Measurements from ENCODE around the gene UBA1. TPM values are rescaled to one million over a fixed set of nuclear protein-coding genes. Genes with fewer than 3 reads are reported as not detected.

UBA1 gene
- total and polyA plus RNA-seq, 10 donors = 57.7 to 207 (median 191) TPM

GRCh38 chrX:47202316-47202715, 8.7 kb downstream of the UBA1 start:
- TF ChIP-seq POLR2AphosphoS5 (IDR thresholded peaks at IDR 0.05) = peak in 1 of 3 donors; percentile 22
- TF ChIP-seq CTCF (IDR thresholded peaks at IDR 0.05 in 8 of 11, conservative IDR thresholded peaks at IDR 0.05 in 3 of 11) = no peak
- TF ChIP-seq POLR2A (IDR thresholded peaks at IDR 0.05) = no peak
- DNase-seq = no peak
- H3K27ac ChIP-seq = no peak overlapping the region
- no peaks in the 10 kb centered on the region for H3K9me3 ChIP-seq
- H3K36me3 ChIP-seq = peaks cover 12 to 100% (median 95%) of the 10 kb centered on the region in 6 donors
- peaks cover 2 to 21% (median 12%) of the 10 kb centered on the region in 6 donors for H3K4me1 ChIP-seq
- H3K27me3 ChIP-seq (replicated peaks in 1 of 7) = no peaks in the 10 kb centered on the region
- 93 to 96% (median 95%) methylated on average over 4 to 11 of the region's 11 CpGs for WGBS, 5 donors
- intact Hi-C loops (cut with DNase I; ENCODE audit: low total_unique reads) = no loop called here
- H3K4me3 ChIP-seq = no peak overlapping the region

GRCh38 chrX:47202877-47203276, 9.2 kb downstream of the UBA1 start:
- 70 to 91% (median 80%) methylated on average over 4 of the region's 4 CpGs; no CpG with 5 or more reads in 1 of the 5 donors for WGBS, 5 donors
- TF ChIP-seq CTCF (IDR thresholded peaks at IDR 0.05 in 8 of 11, conservative IDR thresholded peaks at IDR 0.05 in 3 of 11) (no peak), POLR2A (IDR thresholded peaks at IDR 0.05) (no peak), POLR2AphosphoS5 (IDR thresholded peaks at IDR 0.05) (peak in 1 of 3 donors; percentile 2)
- intact Hi-C loops (cut with DNase I; ENCODE audit: low total_unique reads) = no loop called here
- peaks cover 14 to 100% (median 99%) of the 10 kb centered on the region in 6 donors for H3K36me3 ChIP-seq
- H3K27me3 ChIP-seq (replicated peaks in 1 of 7) = no peaks in the 10 kb centered on the region
- H3K9me3 ChIP-seq = no peaks in the 10 kb centered on the region
- no peak overlapping the region for H3K27ac ChIP-seq
- peak; percentile 41 for DNase-seq
- H3K4me1 ChIP-seq = peaks cover 0 to 15% (median 7%) of the 10 kb centered on the region in 6 donors
- no peak overlapping the region for H3K4me3 ChIP-seq

GRCh38 chrX:47204970-47205369, 11.3 kb downstream of the UBA1 start:
- Histone ChIP-seq H3K36me3 (peaks cover 20 to 100% (median 99%) of the 10 kb centered on the region in 6 donors), H3K4me3 (no peak overlapping the region), H3K27ac (no peak overlapping the region), H3K9me3 (no peaks in the 10 kb centered on the region), H3K4me1 (no peaks in the 10 kb centered on the region), H3K27me3 (replicated peaks in 1 of 7) (no peaks in the 10 kb centered on the region)
- TF ChIP-seq POLR2A (IDR thresholded peaks at IDR 0.05) (no peak), POLR2AphosphoS5 (IDR thresholded peaks at IDR 0.05) (no peak), CTCF (IDR thresholded peaks at IDR 0.05 in 8 of 11, conservative IDR thresholded peaks at IDR 0.05 in 3 of 11) (no peak)
- intact Hi-C loops (cut with DNase I; ENCODE audit: low total_unique reads) = no loop called here
- DNase-seq = no peak
- 80 to 86% (median 85%) methylated on average over 4 to 5 of the region's 5 CpGs for WGBS, 5 donors

- Histone ChIP-seq H3K4me3 (no peak overlapping the region), H3K9me3 (no peaks in the 10 kb centered on the region), H3K27me3 (replicated peaks in 1 of 7) (no peaks in the 10 kb centered on the region), H3K36me3 (peaks cover 20 to 100% (median 99%) of the 10 kb centered on the region in 6 donors), H3K27ac (no peak overlapping the region), H3K4me1 (no peaks in the 10 kb centered on the region)
- TF ChIP-seq POLR2AphosphoS5 (IDR thresholded peaks at IDR 0.05) = no peak
- no peak for TF ChIP-seq POLR2A (IDR thresholded peaks at IDR 0.05)
- no peak for TF ChIP-seq CTCF (IDR thresholded peaks at IDR 0.05 in 8 of 11, conservative IDR thresholded peaks at IDR 0.05 in 3 of 11)
- intact Hi-C loops (cut with DNase I; ENCODE audit: low total_unique reads) = no loop called here
- no peak for DNase-seq
- WGBS, 5 donors = 88 to 94% (median 91%) methylated on average over 3 of the region's 3 CpGs
These were observed 12.7 kb downstream of the UBA1 start for GRCh38 chrX:47206316-47206715.

All from spleen (tissue), 11 donors.